Gastroesophageal sphincter (tissue), 4 donors: ENCODE data around the gene BTK. TPM values are rescaled to one million over a fixed set of nuclear protein-coding genes. Genes with fewer than 3 reads are reported as not detected.

Experiments
- ATAC-seq: fragments of 150-250 bp; one replicate; pipeline ENCODE4 v1.9.1; 2016; ENCODE audit warnings: mild to moderate bottlenecking, moderate library complexity
- H3K27ac ChIP-seq, 4 donors: fragments of 200-600 bp; sonication (generic) in 3 of 4; 1 replicate in 3 of 4; 2 replicates in 1 of 4; pipeline ENCODE4 v1.5.1; 2016 to 2019
- H3K27me3 ChIP-seq: fragments of 200-600 bp; sonication (generic); one replicate; pipeline ENCODE4 v1.5.1; 2019
- H3K36me3 ChIP-seq, 2 donors: fragments of 200-600 bp; sonication (generic); one replicate each; pipeline ENCODE4 v1.5.1; 2019; ENCODE audit warnings: control low read depth in 1 of 2
- H3K4me1 ChIP-seq, 3 donors: fragments of 200-600 bp; sonication (generic); 1 replicate in 2 of 3; 2 replicates in 1 of 3; pipeline ENCODE4 v1.5.1; 2016 to 2019; ENCODE audit warnings: control low read depth in 2 of 3
- H3K4me3 ChIP-seq, 2 donors: fragments of 200-600 bp; sonication (generic); one replicate each; pipeline ENCODE4 v1.5.1; 2019; ENCODE audit warnings: mild to moderate bottlenecking in 1 of 2, moderate library complexity in 1 of 2
- H3K9me3 ChIP-seq, 3 donors: fragments of 200-600 bp; sonication (generic); one replicate each; pipeline ENCODE4 v1.5.1; 2017 to 2019; ENCODE audit warnings: control low read depth in 2 of 3
- CTCF ChIP-seq, 4 experiments: fragments of 200-600 bp in 2 of 4; fragments of 450-650 bp in 2 of 4; sonication (generic) in 1 of 4; IDR thresholded peaks; one replicate each; pipeline ENCODE4 v1.5.1; 2017 to 2019; ENCODE audit warnings: antibody characterized with exemption in 4 of 4, mild to moderate bottlenecking in 2 of 4, moderate library complexity in 2 of 4
- EP300 ChIP-seq: sonication (generic); formaldehyde crosslinking; IDR thresholded peaks from one replicate; pipeline ENCODE4 v1.6.1; 2017; ENCODE audit warnings: antibody characterized with exemption, mild to moderate bottlenecking
- POLR2A ChIP-seq, 2 donors: fragments of 450-650 bp; IDR thresholded peaks; one replicate each; pipeline ENCODE4 v1.6.1; 2017; ENCODE audit warnings: antibody characterized with exemption in 2 of 2, mild to moderate bottlenecking in 2 of 2, moderate library complexity in 1 of 2
- POLR2AphosphoS5 ChIP-seq: sonication (generic); formaldehyde crosslinking; IDR thresholded peaks from one replicate; pipeline ENCODE4 v1.6.1; 2017; ENCODE audit warnings: antibody characterized with exemption
- WGBS, 2 donors: methylation state at CpG; one replicate each; pipeline ENCODE4 v1.1.5; 2018; ENCODE audit warnings: low coverage in 1 of 2; 5-methylcytosine and 5-hydroxymethylcytosine counted together
- total RNA-seq, 4 donors: library from RNA; depleted of rRNA; stranded (reverse); fragments of >200 nt; gene quantifications; one replicate each; pipeline ENCODE4 v1.1.0, GENCODE V29; 2016

Gene BTK
- total RNA-seq, 4 donors from 2014 or later, result 2.2 to 14.8 (median 4.5) TPM

GRCh38 chrX:101362116-101362515, 23.9 kb downstream of the BTK start:
- ATAC-seq, result no peak
- 89% methylated on average over 3 of the region's 3 CpGs; no CpG with 5 or more reads in 1 of the 2 donors for WGBS, 2 donors

GRCh38 chrX:101360390-101360789, 25.6 kb downstream of the BTK start:
- H3K27ac ChIP-seq, result no peak overlapping the region
- H3K36me3 ChIP-seq, result no peaks in the 10 kb centered on the region
- TF ChIP-seq POLR2A (IDR thresholded peaks at IDR 0.05), result no peak
- no peak for TF ChIP-seq EP300
- no peak for TF ChIP-seq POLR2AphosphoS5
- no peak for TF ChIP-seq CTCF (IDR thresholded peaks at IDR 0.05)
- WGBS, 2 donors, result 66 to 69% methylated on average over 2 to 4 of the region's 7 CpGs
- no peaks in the 10 kb centered on the region for H3K4me1 ChIP-seq
- no peaks in the 10 kb centered on the region for H3K9me3 ChIP-seq
- no peak for ATAC-seq
- H3K4me3 ChIP-seq, result no peak overlapping the region
- H3K27me3 ChIP-seq, result no peaks in the 10 kb centered on the region

More at GRCh38 chrX:101362116-101362515, 23.9 kb downstream of the BTK start:
- H3K4me1 ChIP-seq, result no peaks in the 10 kb centered on the region
- no peak overlapping the region for H3K27ac ChIP-seq
- no peaks in the 10 kb centered on the region for H3K36me3 ChIP-seq
- H3K4me3 ChIP-seq, result no peak overlapping the region
- TF ChIP-seq POLR2AphosphoS5 (no peak), CTCF (IDR thresholded peaks at IDR 0.05) (no peak), POLR2A (IDR thresholded peaks at IDR 0.05) (no peak), EP300 (no peak)
- H3K9me3 ChIP-seq, result no peaks in the 10 kb centered on the region
- no peaks in the 10 kb centered on the region for H3K27me3 ChIP-seq

- H3K9me3 ChIP-seq, result no peaks in the 10 kb centered on the region
- H3K4me3 ChIP-seq, result no peak overlapping the region
- H3K36me3 ChIP-seq, result no peaks in the 10 kb centered on the region
- no peak for ATAC-seq
- no peaks in the 10 kb centered on the region for H3K4me1 ChIP-seq
- H3K27me3 ChIP-seq, result no peaks in the 10 kb centered on the region
- 40% methylated on average over 1 of the region's 1 CpG; no CpG with 5 or more reads in 1 of the 2 donors for WGBS, 2 donors
- TF ChIP-seq EP300 (no peak), POLR2AphosphoS5 (no peak), CTCF (IDR thresholded peaks at IDR 0.05) (no peak), POLR2A (IDR thresholded peaks at IDR 0.05) (no peak)
- no peak overlapping the region for H3K27ac ChIP-seq
These were observed 26.0 kb downstream of the BTK start for GRCh38 chrX:101359966-101360365.

GRCh38 chrX:101357166-101357795, 28.7 kb downstream of the BTK start:
- Histone ChIP-seq H3K27ac (no peak overlapping the region), H3K27me3 (no peaks in the 10 kb centered on the region), H3K4me3 (no peak overlapping the region), H3K4me1 (no peaks in the 10 kb centered on the region), H3K9me3 (no peaks in the 10 kb centered on the region), H3K36me3 (no peaks in the 10 kb centered on the region)
- TF ChIP-seq CTCF (IDR thresholded peaks at IDR 0.05) (no peak), POLR2AphosphoS5 (no peak), POLR2A (IDR thresholded peaks at IDR 0.05) (no peak), EP300 (no peak)
- 21 to 44% methylated on average over 3 to 5 of the region's 5 CpGs for WGBS, 2 donors
- ATAC-seq, result no peak

GRCh38 chrX:101349193-101349562, 36.8 kb downstream of the BTK start:
- Histone ChIP-seq H3K27ac (peak overlapping the region in 3 of 4 donors; percentile 86 to 88 (median 87)), H3K36me3 (peaks cover 0 to 19% of the 10 kb centered on the region in 2 donors), H3K4me3 (peak overlapping the region; percentile 69 to 82), H3K27me3 (no peaks in the 10 kb centered on the region), H3K9me3 (no peaks in the 10 kb centered on the region), H3K4me1 (peaks cover 0 to 18% (median 3%) of the 10 kb centered on the region in 3 donors)
- TF ChIP-seq CTCF (IDR thresholded peaks at IDR 0.05) (no peak), POLR2A (IDR thresholded peaks at IDR 0.05) (no peak), EP300 (no peak), POLR2AphosphoS5 (no peak)
- WGBS, 2 donors, result 39 to 45% methylated on average over 3 of the region's 4 CpGs
- ATAC-seq, result no peak
